IMR-90 (cell line): ENCODE results near the gene KRT76. TPM values are rescaled to one million over a fixed set of nuclear protein-coding genes. Genes with fewer than 3 reads are reported as not detected.

Source experiments
- ATAC-seq: fragments of 200-7000 bp; cut with Tn5 transposase; 2 replicates; pipeline ENCODE4 v1.9.1; 2020; ENCODE audit warnings: low read depth, mild to moderate bottlenecking, moderate library complexity
- BruUV-seq: library from RNA; stranded (reverse); fragments of 400-500 nt; replicated peaks from 2 replicates; lab custom pipeline; 2021; lab: Mats Ljungman, UMichigan
- CTCF ChIA-PET: fragments of 300-600 bp; formaldehyde crosslinking; extraction: SDS; loops from one replicate; lab custom pipeline; 2021; ENCODE audit warnings: antibody characterized with exemption; lab: Yijun Ruan, JAX
- POLR2A ChIA-PET: fragments of 300-600 bp; sonication (Branson Sonifier 250); formaldehyde crosslinking; loops from one replicate; lab custom pipeline; 2022; ENCODE audit warnings: antibody characterized with exemption; ENCODE audit not compliant: unreplicated experiment; lab: Charles Lee
- DNase-seq: peaks from one replicate; pipeline ENCODE4 v3.0.0; 2013
- H2AFZ ChIP-seq: replicated peaks from 2 replicates; pipeline ENCODE3; 2013; ENCODE audit warnings: low read length, mild to moderate bottlenecking; ENCODE audit not compliant: poor library complexity
- H2AK5ac ChIP-seq: 2 replicates; pipeline ENCODE4 v1.6.1; 2013; ENCODE audit warnings: low read depth, low read length, inconsistent platforms
- H2AK9ac ChIP-seq: replicated peaks from 2 replicates; pipeline ENCODE3; 2013; ENCODE audit warnings: mild to moderate bottlenecking, low read depth, low read length, moderate library complexity; ENCODE audit not compliant: poor library complexity
- H2BK120ac ChIP-seq: 2 replicates; pipeline ENCODE4 v1.6.1; 2013; ENCODE audit warnings: low read depth, low read length, inconsistent platforms
- H2BK15ac ChIP-seq: 3 replicates; pipeline ENCODE4 v1.6.1; 2013; ENCODE audit warnings: low read depth, low read length, inconsistent platforms
- H2BK20ac ChIP-seq: 2 replicates; pipeline ENCODE4 v1.6.1; 2013; ENCODE audit warnings: low read depth, mild to moderate bottlenecking, inconsistent platforms, low read length, moderate library complexity
- H2BK5ac ChIP-seq: 2 replicates; pipeline ENCODE4 v1.6.1; 2013; ENCODE audit warnings: mild to moderate bottlenecking, low read depth, low read length, inconsistent platforms; ENCODE audit not compliant: poor library complexity, severe bottlenecking
- H3K14ac ChIP-seq: replicated peaks from 2 replicates; pipeline ENCODE4 v1.6.1; 2013; ENCODE audit warnings: low read depth, low read length, inconsistent platforms
- H3K18ac ChIP-seq: 2 replicates; pipeline ENCODE4 v1.6.1; 2013; ENCODE audit warnings: low read depth, low read length, control low read depth
- H3K23ac ChIP-seq: 2 replicates; pipeline ENCODE4 v1.6.1; 2013; ENCODE audit warnings: low read depth, low read length, inconsistent platforms
- H3K27ac ChIP-seq: 2 replicates; pipeline ENCODE4 v1.5.1; 2013; ENCODE audit warnings: mild to moderate bottlenecking, control low read depth, low read length; ENCODE audit not compliant: insufficient read depth
- H3K27me3 ChIP-seq: 2 replicates; pipeline ENCODE4 v1.6.1; 2013; ENCODE audit warnings: low read length; ENCODE audit not compliant: control insufficient read depth, insufficient read depth
- H3K36me3 ChIP-seq: 2 replicates; pipeline ENCODE4 v1.6.1; 2013; ENCODE audit warnings: low read length, mixed read lengths; ENCODE audit not compliant: control insufficient read depth, insufficient read depth
- H3K4ac ChIP-seq: 2 replicates; pipeline ENCODE4 v1.6.1; 2013; ENCODE audit warnings: low read depth, low read length, inconsistent platforms
- H3K4me1 ChIP-seq: 2 replicates; pipeline ENCODE4 v1.6.1; 2013; ENCODE audit warnings: low read length, mixed read lengths; ENCODE audit not compliant: control insufficient read depth, insufficient read depth
- H3K4me2 ChIP-seq: 2 replicates; pipeline ENCODE4 v1.6.1; 2013; ENCODE audit warnings: low read depth, mild to moderate bottlenecking, control low read depth, low read length, moderate library complexity
- H3K4me3 ChIP-seq: 2 replicates; pipeline ENCODE4 v1.5.1; 2013; ENCODE audit warnings: low read depth, mild to moderate bottlenecking, control low read depth, low read length, moderate library complexity; ENCODE audit not compliant: insufficient read depth
- H3K56ac ChIP-seq: 2 replicates; pipeline ENCODE4 v1.6.1; 2013; ENCODE audit warnings: low read length, inconsistent platforms; ENCODE audit not compliant: insufficient read depth; ENCODE audit errors: extremely low read depth
- H3K79me1 ChIP-seq, 2 experiments: 2 replicates each; pipeline ENCODE4 v1.6.1; 2013; ENCODE audit warnings: low read length in 2 of 2, inconsistent platforms in 1 of 2, low read depth in 1 of 2
- H3K9ac ChIP-seq: 2 replicates; pipeline ENCODE4 v1.6.1; 2013; ENCODE audit warnings: low read depth, low read length, control low read depth
- H3K9me1 ChIP-seq: 2 replicates; pipeline ENCODE4 v1.6.1; 2013; ENCODE audit warnings: low read length, inconsistent platforms; ENCODE audit not compliant: insufficient read depth
- H3K9me3 ChIP-seq: 2 replicates; pipeline ENCODE4 v1.6.1; 2013; ENCODE audit warnings: low read length; ENCODE audit not compliant: control insufficient read depth, insufficient read depth
- H4K20me1 ChIP-seq: 2 replicates; pipeline ENCODE4 v1.6.1; 2013; ENCODE audit warnings: low read length, inconsistent platforms; ENCODE audit not compliant: insufficient read depth
- H4K5ac ChIP-seq: 2 replicates; pipeline ENCODE4 v1.6.1; 2013; ENCODE audit warnings: mild to moderate bottlenecking, low read depth, low read length, control low read depth
- H4K8ac ChIP-seq, 2 experiments: 2 replicates each; pipeline ENCODE4 v1.6.1; 2013; ENCODE audit warnings: low read depth in 2 of 2, low read length in 2 of 2, control low read depth in 1 of 2, inconsistent platforms in 1 of 2
- H4K91ac ChIP-seq: 2 replicates; pipeline ENCODE4 v1.6.1; 2013; ENCODE audit warnings: low read depth, low read length, inconsistent platforms; ENCODE audit not compliant: insufficient read depth
- ELK1 ChIP-seq: fragments of 150-350 bp; IDR thresholded peaks from 2 replicates; pipeline ENCODE4 v1.6.1; 2016; ENCODE audit warnings: low read depth, mild to moderate bottlenecking, low read length, moderate library complexity, borderline replicate concordance
- MAFK ChIP-seq: IDR thresholded peaks from 2 replicates; pipeline ENCODE4 v1.6.1; 2012; ENCODE audit warnings: low read depth, low read length, improper control_type of control experiment
- RAD21 ChIP-seq: IDR thresholded peaks from 2 replicates; pipeline ENCODE4 v1.6.1; 2012; ENCODE audit warnings: low read length, improper control_type of control experiment
- WGBS, 2 experiments: methylation state at CpG; one replicate each; pipeline versions ENCODE4 v1.1.5 to v1.1.7; 2013; ENCODE audit warnings: missing lambda C conversion rate in 2 of 2; ENCODE audit not compliant: insufficient read length in 1 of 2; ENCODE audit errors: extremely low coverage in 2 of 2; 5-methylcytosine and 5-hydroxymethylcytosine counted together
- dilution Hi-C: fragments of 300-500 bp; cut with HindIII; formaldehyde crosslinking; loops from one replicate; pipeline ENCODE4 v1.14.3; 2018; ENCODE audit warnings: low sequenced_read_pairs; ENCODE audit not compliant: unreplicated experiment
- in situ Hi-C: fragments of 300-500 bp; cut with MboI; formaldehyde crosslinking; loops from 3 replicates; pipeline ENCODE4 v1.14.3; 2019; ENCODE audit warnings: low sequenced_read_pairs, inconsistent platforms, mixed read lengths
- intact Hi-C: fragments of 100-400 bp; cut with micrococcal nuclease; formaldehyde crosslinking; loops from 2 replicates; pipeline ENCODE4 v1.10.0; 2022
- polyA plus RNA-seq, 3 experiments: library from polyadenylated mRNA; depleted of rRNA; stranded (reverse); fragments of >200 nt; gene quantifications; 2 replicates each; pipeline ENCODE4 v1.2.3, GENCODE V29; 2012; ENCODE audit warnings: low replicate concordance in 1 of 3
- total RNA-seq: library from RNA; depleted of rRNA; stranded (reverse); fragments of >200 nt; gene quantifications from 2 replicates; pipeline ENCODE4 v1.2.3, GENCODE V29; 2012

KRT76 gene
- total and polyA plus RNA-seq, 2 of the 4 experiments (the other 2 are of a cell fraction) = not detected

DNA sequence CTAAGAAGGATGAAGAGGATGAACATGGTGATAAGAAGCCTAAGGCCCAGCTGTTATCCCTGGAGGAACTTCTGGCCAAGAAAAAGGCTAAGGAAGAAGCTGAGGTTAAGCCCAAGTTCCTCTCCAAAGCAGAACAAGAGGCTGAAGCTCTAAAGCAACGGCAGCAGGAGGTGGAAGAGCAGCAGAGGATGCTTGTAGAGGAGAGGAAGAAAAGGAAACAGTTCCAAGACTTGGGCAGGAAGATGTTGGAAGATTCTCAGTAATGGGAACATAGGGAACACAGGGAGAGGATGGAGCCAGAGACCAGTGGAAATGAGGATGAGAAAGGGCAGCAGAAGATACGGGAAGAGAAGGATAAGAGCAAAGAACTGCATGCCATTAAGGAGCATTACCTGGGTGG is 46.4 kb downstream of the KRT76 start:
- Histone ChIP-seq H3K27me3 (peaks cover 4% of the 10 kb centered on the region), H4K20me1 (no peaks in the 10 kb centered on the region), H2BK20ac (no peak overlapping the region), H3K9me3 (no peaks in the 10 kb centered on the region), H2BK15ac (no peak overlapping the region), H4K91ac (no peak overlapping the region), H3K79me1 (no peaks in the 10 kb centered on the region), H2AK9ac (no peak overlapping the region), H2BK5ac (no peak overlapping the region), H3K4me3 (no peak overlapping the region), H3K23ac (no peak overlapping the region), H3K4ac (no peak overlapping the region), H2AFZ (no peak overlapping the region), H3K18ac (no peak overlapping the region), H2BK120ac (no peak overlapping the region), H3K56ac (no peak overlapping the region), H4K8ac (no peak overlapping the region), H4K5ac (no peak overlapping the region), H3K4me1 (no peaks in the 10 kb centered on the region), H3K36me3 (no peaks in the 10 kb centered on the region), H3K4me2 (no peak overlapping the region), H3K9me1 (no peaks in the 10 kb centered on the region), H3K14ac (no peak overlapping the region), H3K9ac (no peak overlapping the region), H2AK5ac (no peak overlapping the region), H3K27ac (no peak overlapping the region)
- TF ChIP-seq ELK1 (no peak), MAFK (no peak), RAD21 (no peak)
- WGBS, 2 experiments = no CpG with 5 or more reads among the region's 2 CpGs
- intact Hi-C loops = no loop called here
- in situ Hi-C loops = no loop called here
- dilution Hi-C loops = no loop called here
- BruUV-seq = no TSS peak
- POLR2A ChIA-PET = no interaction called here
- CTCF ChIA-PET = no interaction called here
- no peak for ATAC-seq
- DNase-seq = no peak
